GM13977 (cell line): ENCODE results near the gene EEF2K.

Experiments
- DNase-seq: peaks from one replicate; pipeline ENCODE4 v3.0.0; 2012; ENCODE audit warnings: low spot score
- CTCF ChIP-seq: IDR thresholded peaks from 2 replicates; pipeline ENCODE4 v1.5.1; 2012; ENCODE audit warnings: mild to moderate bottlenecking, control low read depth; ENCODE audit not compliant: insufficient read depth; ENCODE audit errors: extremely low read depth, missing control alignments
- in situ Hi-C: fragments of 300-500 bp; cut with MboI; formaldehyde crosslinking; loops from one replicate; pipeline ENCODE4 v1.12.0; 2022; ENCODE audit warnings: low sequenced_read_pairs, low pct_unique_long_range_greater_than_20kb, mixed read lengths, inconsistent platforms; ENCODE audit not compliant: unreplicated experiment

EEF2K gene

GRCh38 chr16:22313876-22314470, 107.9 kb downstream of the EEF2K start:
- no peak for DNase-seq
- in situ Hi-C loops = no loop called here
- no peak for TF ChIP-seq CTCF

- TF ChIP-seq CTCF = no peak
- in situ Hi-C loops = no loop called here
- no peak for DNase-seq
Measured at GRCh38 chr16:22314661-22315626, 108.9 kb downstream of the EEF2K start.

- in situ Hi-C loops = no loop called here
- no peak for DNase-seq
- no peak for TF ChIP-seq CTCF
Measured at GRCh38 chr16:22315979-22316378, 109.9 kb downstream of the EEF2K start.

DNA sequence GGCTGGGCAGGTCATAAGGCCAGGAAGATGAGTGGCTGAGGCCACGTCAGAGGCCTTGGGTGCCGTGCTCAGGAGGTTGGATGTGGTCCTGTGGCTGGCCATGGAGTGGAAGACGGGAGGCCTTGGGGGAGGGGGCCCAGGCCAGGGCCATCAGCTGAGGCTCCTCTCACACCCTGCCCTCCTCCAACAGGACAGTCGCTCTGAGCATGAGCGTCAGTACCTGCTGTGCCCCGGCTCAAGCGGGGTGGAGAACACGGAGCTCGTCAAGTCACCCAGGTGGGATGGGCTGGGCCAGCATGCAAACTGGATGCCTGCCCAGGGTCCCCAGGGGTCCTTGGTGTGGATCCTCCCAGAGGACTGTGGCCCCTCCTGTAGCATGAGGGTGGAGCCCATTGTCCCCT, 110.3 kb downstream of the EEF2K start:
- DNase-seq = no peak
- no peak for TF ChIP-seq CTCF
- in situ Hi-C loops = no loop called here

- no peak for TF ChIP-seq CTCF
- DNase-seq = no peak
- in situ Hi-C loops = no loop called here
Measured at GRCh38 chr16:22317001-22317530, 111.0 kb downstream of the EEF2K start.

GRCh38 chr16:22317625-22318024, 111.5 kb downstream of the EEF2K start:
- in situ Hi-C loops = no loop called here
- no peak for TF ChIP-seq CTCF
- no peak for DNase-seq
